ENCODE data around the gene SMIM44.

- no peak for TF ChIP-seq SUZ12 (IDR thresholded peaks at IDR 0.05; ENCODE audit: extremely low read depth, insufficient read depth, insufficient read length)
- TF ChIP-seq ZNF274 (IDR thresholded peaks at IDR 0.05; ENCODE audit: low read depth, low read length) = no peak
- no peak for TF ChIP-seq YY1 (IDR thresholded peaks at IDR 0.05; ENCODE audit: insufficient read depth, insufficient read length)
These were observed 30.2 kb upstream of the SMIM44 start for GRCh38 chr19:3513229-3514140.
